GM21717 (cell line): ENCODE results near the gene NCF4.

Experiments
- ATAC-seq: cut with Tn5 transposase; IDR thresholded peaks from one replicate; pipeline ENCODE4 v1.9.1; 2021; ENCODE audit warnings: mild to moderate bottlenecking, moderate library complexity; ENCODE audit not compliant: unreplicated experiment

Gene NCF4

DNA sequence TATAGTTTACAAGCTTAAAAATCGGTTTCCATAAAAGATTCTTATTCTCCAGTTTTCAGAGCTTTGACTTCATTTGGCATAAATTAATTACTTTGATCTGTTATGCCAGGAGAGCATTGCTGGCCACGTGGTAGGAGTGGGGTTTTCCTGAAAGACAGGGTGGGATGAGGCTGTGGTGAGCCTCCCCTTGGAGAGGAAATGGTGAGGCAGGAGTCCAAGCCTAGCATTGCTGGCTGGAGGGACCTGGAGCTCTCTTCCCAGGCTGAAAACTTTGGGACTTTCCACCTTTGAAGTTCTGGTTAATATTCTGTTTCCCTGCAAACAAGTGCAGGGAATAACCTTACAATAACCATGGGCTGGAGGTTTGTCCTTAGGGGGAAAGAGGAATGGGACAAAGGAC is 31.5 kb downstream of the NCF4 start:
- ATAC-seq = no peak

DNA sequence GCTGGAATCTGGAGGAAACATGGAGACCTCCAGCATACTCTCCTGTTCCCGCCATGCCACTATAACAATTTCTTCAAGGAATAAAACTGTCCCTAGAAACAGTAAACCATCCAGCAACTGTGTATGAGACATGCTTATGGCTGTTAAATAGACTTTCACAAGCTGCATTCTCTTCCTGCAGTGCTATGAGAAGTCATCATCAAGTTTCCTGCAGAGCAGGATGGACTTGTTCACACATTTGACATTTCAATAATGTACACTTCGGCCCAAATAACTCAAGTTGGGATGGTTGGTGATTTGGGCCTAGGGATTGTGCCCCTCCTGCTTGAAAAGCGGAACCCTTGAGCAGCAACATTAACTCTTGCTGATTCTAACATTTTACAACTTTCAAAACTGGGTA is 32.5 kb downstream of the NCF4 start:
- no peak for ATAC-seq

DNA sequence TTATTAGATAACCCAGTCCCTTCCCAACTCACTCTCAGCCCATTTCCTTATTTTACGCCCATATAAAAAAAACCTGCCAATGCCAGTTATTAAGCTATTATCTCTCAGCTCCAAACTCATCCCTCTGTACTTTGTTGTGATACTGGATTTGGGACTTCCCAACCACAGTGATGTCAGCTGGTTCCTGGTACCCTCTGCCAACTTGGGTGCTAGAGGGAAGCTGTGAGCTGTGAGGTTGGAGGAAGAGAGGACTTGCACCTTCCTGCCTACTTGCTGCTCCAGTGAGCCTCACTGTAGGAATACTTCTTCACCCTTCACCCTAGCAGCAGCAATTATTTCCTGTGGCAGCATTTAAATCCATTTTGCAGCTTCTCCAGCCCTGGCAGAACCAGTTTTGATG is 33.5 kb downstream of the NCF4 start:
- ATAC-seq = no peak

DNA sequence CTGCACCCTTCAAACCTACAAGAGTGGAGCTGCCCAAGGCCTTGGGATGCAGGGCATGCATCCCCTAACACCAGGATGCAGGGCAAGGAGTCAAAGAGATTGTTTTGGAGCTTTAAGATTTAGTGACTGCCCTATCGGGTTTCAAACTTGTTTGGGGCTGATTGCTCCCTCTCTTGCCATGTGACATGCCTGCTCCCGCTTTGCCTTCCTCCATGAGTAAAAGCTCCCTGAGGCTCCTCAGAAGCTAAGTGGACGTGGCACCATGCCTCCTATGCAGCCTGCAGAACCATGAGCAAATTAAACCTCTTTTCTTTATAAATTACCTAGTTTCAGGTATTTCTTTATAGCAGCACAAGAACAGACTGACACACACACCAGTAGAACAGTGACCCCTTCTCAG is 36.8 kb downstream of the NCF4 start:
- ATAC-seq = no peak

DNA sequence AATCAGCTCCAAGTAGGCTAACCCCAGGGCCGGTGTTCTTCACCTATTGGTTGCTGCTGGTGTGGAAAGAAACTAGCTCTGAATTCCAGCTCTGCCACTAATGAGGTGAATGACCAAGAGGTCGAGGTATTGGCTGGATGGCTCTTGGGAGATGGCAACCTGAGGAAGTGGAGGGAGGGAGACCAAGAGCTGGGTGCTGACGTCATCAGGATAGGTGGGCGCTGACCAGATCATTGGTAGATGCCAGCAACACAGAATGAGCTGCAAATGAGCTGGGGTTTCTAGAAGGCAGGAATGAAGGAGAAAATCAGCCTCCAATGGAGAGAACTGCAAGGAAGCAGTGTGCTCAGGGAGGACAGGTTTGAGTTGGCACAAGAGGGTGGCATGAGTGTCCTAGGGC is 37.9 kb downstream of the NCF4 start:
- no peak for ATAC-seq

DNA sequence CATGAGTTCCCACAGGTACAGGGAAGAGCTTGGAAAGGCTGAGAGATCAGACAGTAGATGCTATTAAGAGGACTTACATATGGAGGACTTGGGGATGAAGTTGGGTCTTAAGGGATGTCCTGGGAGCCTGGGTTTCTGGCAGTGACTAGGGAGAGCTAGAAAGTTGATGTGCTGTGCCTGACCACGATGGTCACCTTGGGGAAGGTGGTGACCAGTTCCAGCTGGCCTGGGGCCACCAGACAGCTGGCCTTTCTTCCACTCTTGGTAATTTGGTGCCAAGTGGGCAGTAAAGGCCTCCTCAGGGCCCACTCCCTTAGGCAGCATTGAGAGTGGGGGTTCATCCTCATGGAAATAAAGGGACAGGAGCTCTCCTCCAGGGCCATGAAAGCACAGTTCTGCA is 38.7 kb downstream of the NCF4 start:
- no peak for ATAC-seq

DNA sequence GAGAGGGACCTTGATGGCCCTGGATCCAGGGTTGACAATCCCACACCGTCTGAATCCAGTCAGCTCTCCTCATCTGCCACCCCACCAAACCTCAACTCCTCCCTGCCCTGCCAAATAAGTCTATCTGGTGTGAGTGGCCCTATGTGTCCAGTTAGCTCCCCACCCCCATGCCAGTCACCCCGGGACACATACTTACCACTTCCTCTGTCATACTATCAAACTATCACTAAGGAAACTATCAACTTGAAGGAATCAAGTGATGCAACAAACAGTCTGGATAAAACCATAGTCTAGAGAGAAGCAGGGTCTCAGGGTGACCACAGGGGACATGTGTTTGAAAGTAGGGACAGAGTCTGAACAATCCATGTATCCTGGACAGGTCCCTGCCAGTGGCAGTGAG is 39.4 kb downstream of the NCF4 start:
- ATAC-seq = no peak

DNA sequence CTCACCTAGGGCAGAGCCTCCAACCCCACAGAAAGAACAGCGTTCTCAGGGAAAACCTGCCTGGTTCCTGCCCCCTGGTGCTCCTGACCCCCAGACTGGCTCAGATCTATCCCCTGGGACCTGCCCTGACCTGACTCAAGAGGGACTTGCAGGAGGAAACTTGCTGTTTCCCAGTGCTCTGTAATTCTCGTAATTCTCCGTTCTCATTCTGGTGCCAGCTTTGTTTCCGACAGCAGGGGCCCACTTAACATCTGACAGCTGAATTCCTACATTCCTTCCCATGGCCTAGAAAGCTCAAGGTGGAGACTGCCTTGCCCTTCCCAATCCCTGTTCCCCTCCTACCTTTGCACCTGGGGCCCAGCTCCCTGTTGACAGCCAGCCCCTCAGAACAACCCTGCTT is 40.1 kb downstream of the NCF4 start:
- ATAC-seq = no peak

DNA sequence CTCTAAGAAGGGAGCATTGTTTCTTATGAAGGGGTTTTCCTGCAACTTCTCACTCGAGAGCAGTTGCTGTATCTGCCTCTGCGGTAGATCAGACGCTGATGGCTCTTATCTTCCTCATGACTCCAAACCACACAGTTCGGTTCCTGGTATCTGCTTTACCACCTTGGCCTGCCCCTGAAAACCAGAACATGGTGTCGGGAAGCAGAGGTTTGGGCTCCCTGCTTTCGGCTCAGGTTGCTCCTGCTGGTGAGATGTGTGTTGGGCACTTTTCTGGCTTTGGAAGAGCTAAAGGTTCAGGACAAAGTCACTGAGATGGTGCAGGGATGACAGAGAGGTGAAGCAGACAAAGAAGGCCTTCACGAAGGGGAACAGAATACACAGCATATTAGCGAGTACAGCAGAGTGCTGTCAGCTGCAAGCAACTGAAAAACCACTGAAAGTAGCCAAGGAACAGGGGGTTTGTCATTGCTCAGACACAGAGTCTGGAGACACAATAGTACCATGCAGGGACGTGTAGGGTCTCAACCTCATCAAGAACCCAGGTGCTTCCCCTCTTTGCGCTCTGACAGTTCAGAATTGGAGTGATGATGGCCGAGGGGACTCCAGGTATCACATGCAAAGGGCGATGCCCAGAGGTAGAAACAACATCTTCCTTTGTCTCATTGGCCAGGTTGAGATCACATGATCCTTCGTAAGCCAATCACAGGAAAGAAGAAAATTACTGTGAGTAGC is 40.8 kb downstream of the NCF4 start:
- peak; percentile 65 for ATAC-seq

DNA sequence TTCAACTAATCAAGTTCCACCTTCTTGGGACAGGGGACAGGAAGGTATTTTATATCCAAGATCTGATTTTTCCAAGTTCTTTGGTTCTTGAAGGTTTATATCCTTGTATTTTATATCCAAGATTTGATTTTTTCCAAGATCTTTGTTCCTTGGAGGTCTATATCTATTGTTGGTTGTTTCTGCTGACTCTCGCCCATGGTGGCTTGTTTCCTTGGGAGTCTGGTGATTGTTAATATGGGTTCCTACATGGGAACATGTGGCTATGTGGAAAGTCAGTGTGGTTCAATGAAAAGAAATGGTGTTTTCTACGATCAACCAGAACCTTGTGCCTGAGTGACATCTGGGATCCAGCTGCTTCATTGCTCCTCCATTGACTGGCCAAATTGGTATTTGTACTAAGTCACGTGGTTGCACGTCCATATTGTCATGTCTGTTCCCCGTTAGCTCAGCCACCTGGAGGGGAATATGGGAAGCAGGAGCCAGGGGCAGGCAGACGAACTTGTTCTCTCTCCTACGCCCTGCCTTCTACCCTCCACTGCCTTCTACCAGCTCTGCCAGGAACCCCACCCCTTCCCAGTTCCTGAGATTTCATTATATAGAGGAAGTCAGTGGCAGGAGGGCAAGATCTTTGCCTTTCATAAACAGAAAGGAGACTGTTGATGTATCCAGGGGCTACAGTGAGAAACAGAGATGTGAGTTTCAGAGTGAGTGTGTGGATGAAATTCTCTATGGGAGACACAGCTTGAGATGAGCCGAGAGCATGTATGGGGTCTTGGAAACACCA is 41.5 kb downstream of the NCF4 start:
- ATAC-seq = no peak

DNA sequence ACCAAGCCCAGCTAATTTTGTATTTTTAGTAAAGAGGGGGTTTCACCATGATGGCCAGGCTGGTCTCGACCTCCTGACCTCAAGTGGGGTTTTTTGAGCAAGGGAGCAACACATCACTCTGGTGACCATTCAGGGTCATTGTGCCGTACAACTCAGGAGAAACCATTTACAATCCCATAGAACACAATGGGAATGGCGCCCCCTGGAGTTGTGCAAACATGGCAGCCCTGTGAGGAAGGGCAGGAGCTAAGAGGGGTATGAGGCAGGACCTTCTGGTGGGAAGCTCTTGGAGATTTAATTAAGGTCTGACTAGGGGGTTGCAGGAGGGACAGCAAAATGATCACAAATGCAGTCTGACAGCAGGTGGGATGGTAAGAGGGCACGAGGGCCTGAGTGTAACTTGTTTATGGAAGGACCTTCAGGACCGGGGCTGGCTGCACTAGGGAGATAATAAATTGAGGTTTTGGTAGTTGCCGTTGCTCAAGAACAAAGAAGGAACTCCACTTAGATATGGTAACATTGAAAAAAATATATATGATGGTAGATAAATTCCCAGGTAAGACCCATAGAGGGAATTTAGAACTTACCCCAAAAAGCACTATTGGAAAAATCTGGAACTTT is 43.6 kb downstream of the NCF4 start:
- ATAC-seq = no peak

DNA sequence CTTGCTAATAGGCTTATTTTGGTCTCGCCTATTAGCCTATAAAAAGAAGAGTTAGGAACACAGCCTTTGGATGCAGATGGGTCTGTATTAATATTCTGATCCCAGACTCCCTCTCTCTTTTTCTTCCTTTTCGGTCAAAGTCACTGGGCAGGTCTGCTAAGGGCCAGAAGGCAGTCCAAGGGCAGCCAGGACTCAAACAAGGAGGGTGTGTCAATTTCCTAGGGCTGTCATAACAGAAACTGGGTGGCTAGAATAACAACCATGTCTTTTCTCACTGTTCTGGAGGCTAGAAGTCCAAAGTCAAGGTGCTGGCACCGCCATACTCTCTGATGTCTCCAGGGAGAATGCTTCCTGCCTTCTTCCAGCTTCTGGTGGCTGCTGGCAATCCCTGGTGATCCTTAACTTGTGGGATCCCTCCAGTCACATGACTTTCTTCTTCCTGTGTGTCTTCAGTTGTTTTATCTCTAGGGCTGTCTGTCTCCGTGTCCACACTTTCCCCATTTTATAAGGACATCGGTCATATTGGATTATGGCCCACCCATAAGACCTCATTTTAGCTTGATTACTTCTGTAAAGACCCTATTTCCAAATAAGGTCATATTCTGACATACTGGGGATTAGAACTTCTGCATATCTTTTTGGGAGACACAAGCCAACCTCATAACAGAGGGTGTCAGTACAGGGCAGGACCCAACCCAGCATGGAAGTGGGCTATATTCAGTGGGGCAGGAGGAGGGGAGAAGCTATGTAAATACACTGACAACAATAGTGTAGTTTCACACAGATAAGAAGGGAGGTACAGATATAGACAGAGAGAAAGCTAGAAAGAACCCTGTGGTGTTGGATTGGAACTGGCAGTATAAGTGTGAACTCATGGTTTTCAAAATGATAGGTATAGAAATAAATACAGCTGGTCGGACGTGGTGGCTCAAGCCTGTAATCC is 46.7 kb downstream of the NCF4 start:
- ATAC-seq = no peak

DNA sequence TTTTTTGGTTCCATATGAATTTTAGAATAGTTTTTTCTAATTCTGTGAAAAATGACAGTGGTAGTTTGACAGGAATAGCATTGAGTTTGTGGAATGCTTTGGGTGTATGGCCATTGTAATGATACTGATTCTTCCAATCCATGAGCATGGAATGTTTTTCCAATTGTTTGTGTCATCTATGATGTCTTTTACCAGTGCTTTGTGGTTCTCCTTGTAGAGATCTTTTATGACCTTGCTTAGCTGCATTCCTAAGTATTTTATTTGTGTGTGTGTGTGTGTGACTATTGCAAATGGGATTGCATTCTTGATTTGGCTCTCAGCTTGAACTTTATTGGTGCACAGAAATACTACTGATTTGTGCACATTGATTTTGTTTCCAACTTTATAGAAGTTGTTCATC is 49.7 kb downstream of the NCF4 start:
- no peak for ATAC-seq

DNA sequence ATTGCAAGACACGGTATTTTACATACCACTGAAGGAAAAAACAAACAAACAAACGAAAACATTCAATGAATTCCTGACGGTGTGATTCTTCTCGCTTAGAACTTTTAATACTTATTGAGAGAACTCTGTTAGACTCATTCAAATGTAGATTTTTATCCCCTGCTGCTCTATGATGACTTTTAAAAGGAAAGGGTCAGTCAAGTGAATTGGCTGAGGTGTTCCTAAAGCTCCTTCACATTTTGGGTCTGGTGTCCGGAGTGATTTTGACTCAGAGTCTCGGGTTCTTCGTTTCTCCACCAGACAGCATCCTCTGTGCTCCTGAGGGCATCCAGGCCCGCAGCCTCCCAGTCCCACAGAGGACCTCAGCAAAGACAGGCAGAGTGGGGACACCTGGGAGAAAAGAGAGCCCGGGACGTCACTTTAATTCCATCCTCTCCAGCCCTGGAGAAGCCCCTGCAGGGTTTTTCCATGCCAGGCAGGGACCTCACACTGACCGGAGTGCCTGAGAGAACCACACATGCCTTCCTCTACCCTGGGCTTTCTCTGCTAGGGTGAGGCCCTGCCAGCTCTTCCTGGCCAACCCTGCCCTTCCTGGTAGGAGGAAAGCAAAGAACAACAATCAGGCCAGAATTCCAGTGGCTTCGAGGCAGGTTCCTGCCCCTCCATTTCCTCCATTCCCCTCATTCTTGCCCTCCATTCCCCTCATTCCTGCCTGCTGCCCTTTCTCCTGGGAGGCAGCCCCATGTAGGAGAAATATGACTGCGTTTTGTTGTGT is 51.3 kb downstream of the NCF4 start:
- ATAC-seq = no peak

DNA sequence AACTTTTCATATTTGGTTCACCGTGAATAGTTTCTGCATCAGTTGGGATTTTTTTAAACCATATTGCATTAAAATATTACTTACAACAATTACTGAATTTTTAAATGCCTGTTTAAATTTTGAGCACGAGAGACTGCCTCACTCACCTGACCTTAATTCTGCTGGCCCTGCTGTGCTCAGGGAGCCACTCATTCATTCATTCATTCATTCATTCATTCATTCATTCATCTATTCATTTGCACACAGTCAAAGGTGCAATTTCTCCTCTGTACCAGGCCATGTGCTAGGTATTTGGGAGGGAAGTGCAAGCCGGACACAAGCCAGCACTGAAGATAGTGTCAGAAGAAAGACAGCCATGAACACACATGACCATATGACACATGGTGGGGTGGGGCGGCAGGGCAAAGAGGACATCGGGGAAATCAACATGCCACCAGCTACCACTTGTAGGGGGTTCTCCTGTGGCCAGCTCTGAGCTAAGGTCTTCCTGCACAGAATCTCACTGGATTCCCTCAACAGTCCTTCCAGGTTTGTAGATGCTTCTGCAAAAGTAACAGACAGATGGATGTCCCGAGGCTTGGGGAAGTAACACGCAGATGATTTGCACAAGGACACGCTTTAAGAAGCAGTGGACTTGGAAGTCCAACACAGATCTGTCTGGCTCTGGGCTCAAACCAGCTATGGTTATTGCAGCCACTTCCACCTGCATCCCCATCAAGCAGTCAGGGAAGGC is 52.1 kb downstream of the NCF4 start:
- no peak for ATAC-seq

DNA sequence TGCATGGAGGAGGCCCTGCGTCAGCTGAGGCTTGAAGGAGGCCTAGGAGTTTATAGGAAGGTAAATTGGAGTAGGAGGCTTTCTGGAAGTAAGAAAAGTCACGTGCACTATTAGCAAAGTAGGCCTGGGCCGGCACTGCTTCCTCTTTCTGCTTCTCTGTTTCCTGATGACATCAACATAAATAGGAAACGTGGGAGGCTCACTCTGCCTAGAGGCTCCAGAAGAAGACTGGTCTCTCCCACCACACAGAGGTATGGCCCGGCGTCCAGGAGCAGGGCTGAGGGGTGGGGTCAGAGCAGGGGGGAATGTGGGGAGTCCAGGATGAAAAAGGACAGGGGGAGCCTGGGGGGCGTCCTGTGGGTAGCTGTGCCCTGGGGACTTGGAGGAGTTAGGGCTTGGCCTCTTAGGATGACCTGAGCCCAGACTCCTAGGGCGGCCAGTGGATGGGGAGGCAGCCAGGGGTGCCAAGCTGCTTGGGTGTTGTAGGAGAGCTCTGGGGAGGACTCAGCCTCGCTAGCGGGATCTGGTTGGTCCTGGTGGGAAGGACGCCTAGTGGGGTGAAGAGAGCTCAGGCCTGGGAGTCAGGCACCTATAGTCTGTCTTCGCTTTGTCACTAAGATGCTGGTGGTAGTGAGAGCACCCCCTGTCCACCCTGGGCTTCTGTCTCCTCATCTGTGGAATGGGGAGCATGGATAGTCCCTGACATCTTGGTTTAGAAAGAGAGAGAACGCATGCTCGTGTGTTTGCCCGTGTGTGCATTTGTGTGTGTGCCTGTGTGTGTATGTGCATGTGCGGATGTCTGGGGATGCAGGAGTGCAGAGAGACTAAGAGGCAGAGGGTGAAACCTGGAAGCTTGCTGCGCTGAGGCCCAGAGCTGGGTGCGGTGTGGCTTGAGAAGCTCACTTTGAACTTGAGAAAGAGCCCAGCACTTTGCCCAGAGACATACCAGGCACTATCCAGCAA is 52.9 kb downstream of the NCF4 start, which contains the start of gene CSF2RB:
Gene CSF2RB, plus strand, starts transcription at position 202 of the 963 bp plus-strand sequence. CDS start 8,580 bp downstream, outside the sequence.
- no peak for ATAC-seq

DNA sequence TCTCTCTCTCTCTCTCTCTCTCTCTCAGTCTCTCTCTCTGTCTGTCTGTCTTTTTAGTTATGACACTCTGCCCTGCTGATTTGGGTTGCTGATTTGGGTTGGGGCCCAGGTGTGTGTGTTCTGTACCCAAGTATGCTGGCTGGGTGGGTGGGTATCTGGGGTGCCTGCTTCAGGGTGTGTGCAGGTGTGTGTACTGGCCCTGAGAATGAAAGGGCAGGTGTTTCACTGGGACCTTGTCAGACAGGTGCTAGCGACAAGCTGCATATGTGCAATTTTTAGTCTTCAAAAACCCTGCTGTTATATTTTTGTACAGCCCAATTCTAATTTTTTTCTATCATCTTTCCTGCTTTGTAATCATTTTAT is 53.6 kb downstream of the NCF4 start:
- no peak for ATAC-seq

DNA sequence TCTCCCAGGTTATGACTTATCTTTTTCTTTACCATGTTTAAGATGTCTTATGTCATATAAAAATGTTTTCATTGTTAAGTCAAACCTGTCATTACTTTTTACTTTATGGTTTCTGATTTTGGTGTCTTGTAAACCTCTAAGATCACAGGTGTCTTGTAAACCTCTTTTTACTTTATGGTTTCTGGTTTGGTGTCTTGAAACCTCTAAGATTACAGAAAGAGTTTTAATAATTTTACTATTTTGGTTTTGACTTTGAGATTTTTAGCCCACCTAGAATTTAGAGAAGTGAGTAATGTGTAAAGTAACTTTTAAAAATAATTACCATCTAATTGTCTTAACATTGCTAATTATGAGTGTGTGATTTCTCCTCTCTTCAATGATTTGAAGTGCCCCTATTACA is 55.2 kb downstream of the NCF4 start:
- no peak for ATAC-seq
